Endothelial cell of umbilical vein (primary cell): Measurements from ENCODE around the gene EEF1G. TPM values are rescaled to one million over a fixed set of nuclear protein-coding genes. Genes with fewer than 3 reads are reported as not detected.

ENCODE experiments used
- BruUV-seq: library from RNA; stranded (reverse); fragments of 400-500 nt; replicated peaks from 2 replicates; lab custom pipeline; 2021; lab: Mats Ljungman, UMichigan
- CTCF ChIA-PET: fragments of 300-600, 350-600 bp; sonication (Branson Sonifier 250); formaldehyde crosslinking; loops from one replicate; lab custom pipeline; 2021; ENCODE audit warnings: antibody characterized with exemption, inconsistent platforms; lab: Charles Lee
- POLR2A ChIA-PET: fragments of 300-600, 350-600 bp; sonication (Branson Sonifier 250); formaldehyde crosslinking; loops from one replicate; lab custom pipeline; 2021; ENCODE audit warnings: antibody characterized with exemption, inconsistent platforms; lab: Charles Lee
- DNase-seq: peaks from one replicate; pipeline ENCODE4 v3.0.0-alpha.2; 2011; ENCODE audit warnings: low read depth, low spot score
- FAIRE-seq: peaks from 2 replicates; lab custom pipeline; 2011; peaks lifted over from hg19 to GRCh38; lab: Jason Lieb, UNC
- H2AFZ ChIP-seq: 2 replicates; pipeline ENCODE4 v1.6.0; 2012; ENCODE audit warnings: low read depth, low read length, control low read depth, inconsistent platforms
- H3K27ac ChIP-seq: 2 replicates; pipeline ENCODE4 v1.5.1; 2011; ENCODE audit warnings: low read depth, mild to moderate bottlenecking, control low read depth, low read length, moderate library complexity; ENCODE audit not compliant: insufficient read depth
- H3K27me3 ChIP-seq, 2 experiments: 2 replicates each; pipeline versions ENCODE4 v1.6.0 to v1.6.1; 2011; ENCODE audit warnings: low read length in 2 of 2, mixed read lengths in 1 of 2; ENCODE audit not compliant: control insufficient read depth in 2 of 2, insufficient read depth in 2 of 2
- H3K36me3 ChIP-seq, 2 experiments: 2 replicates in 1 of 2; 3 replicates in 1 of 2; pipeline ENCODE4 v1.5.1; 2011; ENCODE audit warnings: low read length in 2 of 2, mild to moderate bottlenecking in 1 of 2, moderate library complexity in 1 of 2; ENCODE audit not compliant: control insufficient read depth in 2 of 2, insufficient read depth in 2 of 2; ENCODE audit errors: extremely low read depth in 1 of 2
- H3K4me1 ChIP-seq: 3 replicates; pipeline ENCODE4 v1.5.1; 2011; ENCODE audit warnings: mild to moderate bottlenecking, low read length; ENCODE audit not compliant: control insufficient read depth, insufficient read depth; ENCODE audit errors: extremely low read depth
- H3K4me2 ChIP-seq: 2 replicates; pipeline ENCODE4 v1.6.1; 2011; ENCODE audit warnings: low read length, control low read depth, mixed read lengths; ENCODE audit not compliant: insufficient read depth
- H3K4me3 ChIP-seq, 3 experiments: fragments of 200-600 bp in 1 of 3; sonication (generic), shearing (Covaris generic) in 1 of 3; replicated peaks in 1 of 3; 2 replicates each; pipeline ENCODE4 v1.5.1; 2011 to 2016; ENCODE audit warnings: control low read depth in 3 of 3, low read length in 3 of 3, mild to moderate bottlenecking in 2 of 3, inconsistent platforms in 1 of 3, low read depth in 1 of 3, moderate library complexity in 1 of 3; ENCODE audit not compliant: insufficient read depth in 1 of 3
- H3K79me2 ChIP-seq: 2 replicates; pipeline ENCODE4 v1.6.0; 2012; ENCODE audit warnings: low read length, inconsistent platforms; ENCODE audit not compliant: control insufficient read depth, insufficient read depth
- H3K9ac ChIP-seq: replicated peaks from 2 replicates; pipeline ENCODE3; 2011; ENCODE audit warnings: low read length, control low read depth; ENCODE audit not compliant: insufficient read depth; ENCODE audit errors: extremely low read depth
- H3K9me1 ChIP-seq: replicated peaks from 3 replicates; pipeline ENCODE4 v1.6.0; 2011; ENCODE audit warnings: mild to moderate bottlenecking, low read length; ENCODE audit not compliant: control insufficient read depth, insufficient read depth; ENCODE audit errors: extremely low read depth
- H3K9me3 ChIP-seq: replicated peaks from 2 replicates; pipeline ENCODE4 v1.5.1; 2012; ENCODE audit warnings: low read length, inconsistent platforms; ENCODE audit not compliant: control insufficient read depth, insufficient read depth
- H4K20me1 ChIP-seq: replicated peaks from 2 replicates; pipeline ENCODE3; 2011; ENCODE audit warnings: mild to moderate bottlenecking, low read length; ENCODE audit not compliant: control insufficient read depth, insufficient read depth; ENCODE audit errors: extremely low read depth
- EZH2 ChIP-seq: IDR thresholded peaks from 2 replicates; pipeline ENCODE4 v1.6.1; 2012; ENCODE audit warnings: borderline replicate concordance, low read depth, mild to moderate bottlenecking, moderate library complexity, low read length, inconsistent platforms; ENCODE audit not compliant: severe bottlenecking
- FOS ChIP-seq: IDR thresholded peaks from 2 replicates; pipeline ENCODE4 v1.6.1; 2011; ENCODE audit warnings: mild to moderate bottlenecking, low read length, moderate library complexity, borderline replicate concordance; ENCODE audit not compliant: insufficient read depth
- GATA2 ChIP-seq: IDR thresholded peaks from 2 replicates; pipeline ENCODE4 v1.7.0; 2011; ENCODE audit warnings: low read depth, mild to moderate bottlenecking, moderate library complexity, mixed read lengths, low read length; ENCODE audit not compliant: insufficient read length, insufficient read depth
- MYC ChIP-seq: IDR thresholded peaks from one replicate; pipeline ENCODE4 v1.6.1; 2011; ENCODE audit warnings: mild to moderate bottlenecking, low read depth, low read length
- POLR2A ChIP-seq: IDR thresholded peaks from 2 replicates; pipeline ENCODE4 v1.6.1; 2012; ENCODE audit warnings: low read depth, mild to moderate bottlenecking, control low read depth, low read length
- POLR2AphosphoS5 ChIP-seq: IDR thresholded peaks from 2 replicates; pipeline ENCODE4 v1.6.1; 2012; ENCODE audit warnings: low read depth, mild to moderate bottlenecking, control low read depth, low read length, moderate library complexity; ENCODE audit not compliant: insufficient read depth
- dilution Hi-C: fragments of 300-500 bp; cut with MboI; formaldehyde crosslinking; loops from one replicate; pipeline ENCODE4 v1.15.0; 2019; ENCODE audit warnings: low sequenced_read_pairs; ENCODE audit not compliant: extremely low pct_ligation_motif_present
- intact Hi-C: fragments of 100-400 bp; cut with micrococcal nuclease; formaldehyde crosslinking; loops from one replicate; pipeline ENCODE4 v1.10.0; 2022
- polyA plus RNA-seq, 4 experiments: library from polyadenylated mRNA; depleted of rRNA in 3 of 4; stranded (reverse) in 3 of 4; unstranded in 1 of 4; fragments of >200 nt; gene quantifications; 2 replicates each; pipeline versions ENCODE4 v1.2.1 to v1.2.3, GENCODE V29; 2011 to 2012; ENCODE audit warnings: missing spikeins in 1 of 4
- total RNA-seq: library from RNA; stranded (reverse); gene quantifications from 2 replicates; pipeline ENCODE4 v1.2.3, GENCODE V29; 2021
- TF ChIP-seq, protein P1 (sequence below), 2 donors: IDR thresholded peaks; 1 replicate in 1 of 2; 2 replicates in 1 of 2; pipeline ENCODE4 v1.5.1; 2011; ENCODE audit warnings: low read length in 2 of 2, mild to moderate bottlenecking in 2 of 2, moderate library complexity in 2 of 2, control low read depth in 1 of 2, inconsistent platforms in 1 of 2, low read depth in 1 of 2; ENCODE audit not compliant: insufficient read depth in 1 of 2; ENCODE audit errors: extremely low read depth in 1 of 2
- TF ChIP-seq, protein P2 (sequence below): IDR thresholded peaks from 2 replicates; pipeline ENCODE4 v1.6.1; 2011; ENCODE audit not compliant: insufficient read depth, insufficient read length

The EEF1G gene
- total and polyA plus RNA-seq, 2 donors (not counting 3 experiments of a cell fraction or from before 2014, with no cell fraction given), result 1,341 to 2,133 TPM

DNA sequence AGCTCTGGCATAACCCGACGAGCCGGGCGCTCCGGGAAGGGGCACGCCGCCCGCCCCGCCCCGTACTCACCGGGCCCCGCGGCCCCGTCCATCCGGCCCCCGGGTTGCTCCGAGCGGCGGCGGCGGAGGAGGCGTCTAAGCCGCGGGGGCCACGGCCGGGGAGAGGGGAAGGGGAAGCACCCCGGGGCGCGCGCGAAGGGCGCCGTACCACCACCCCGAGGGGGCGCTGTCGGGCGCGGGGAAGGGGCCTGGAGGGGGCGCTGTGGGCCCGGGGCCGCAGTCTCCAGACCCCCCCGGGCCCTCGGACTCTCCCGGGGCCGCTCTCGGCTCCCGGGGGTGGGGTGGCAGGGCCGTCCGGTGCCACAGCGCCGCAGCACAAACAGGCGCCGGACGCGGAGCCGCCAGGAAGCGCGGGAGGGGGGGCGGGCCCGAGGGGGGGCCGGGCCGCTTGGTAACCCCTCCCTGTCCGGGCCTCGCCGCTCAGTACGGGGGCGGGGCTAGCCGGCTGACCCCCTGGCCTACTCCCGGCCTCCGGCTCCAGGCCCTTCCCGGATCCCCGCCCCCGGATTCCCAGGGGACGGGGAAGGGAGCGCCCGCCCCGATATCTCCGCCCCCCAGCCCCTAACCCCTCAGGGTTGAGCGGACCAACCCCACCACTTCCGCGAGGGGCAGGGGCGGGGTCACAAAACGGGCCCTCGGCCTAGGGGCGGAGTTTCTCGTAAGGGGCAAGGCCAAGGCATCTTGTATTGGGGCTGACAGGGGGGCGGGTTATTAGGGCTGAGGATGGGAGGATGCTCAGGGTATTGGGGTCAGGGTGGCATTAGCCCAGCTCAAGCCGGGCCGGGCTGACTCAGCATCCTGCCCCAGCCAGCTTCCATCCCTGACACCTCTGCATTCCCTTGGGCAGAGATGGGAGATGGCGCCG is 38.9 kb upstream of the EEF1G start, which contains the start of the genes EML3 and ROM1:
Gene EML3 (minus strand): TSS at position 410 of the 925 bp plus-strand sequence. CDS start 318 bp downstream, at position 92.
Gene ROM1 (plus strand): TSS at position 892 of the 925 bp plus-strand sequence. CDS start 25 bp downstream, at position 917.
- H3K9ac ChIP-seq, result peak within 1 kb of the TSS; percentile 57
- H3K27me3 ChIP-seq, result no peaks in the 10 kb centered on the region
- no peaks in the 10 kb centered on the region for H3K9me3 ChIP-seq
- POLR2A ChIA-PET, result interaction anchor here (1.2 to 2.0 kb wide), 4 partner anchors 9 to 59 kb away, joined by 3 to 9 read pairs (median 4); partner anchors contain the start of genes B3GAT3, C11orf98, CSKMT and EEF1G
- H4K20me1 ChIP-seq, result no peaks in the 10 kb centered on the region
- peaks cover 22% of the 10 kb centered on the region for H3K4me1 ChIP-seq
- no TSS peak for BruUV-seq
- dilution Hi-C loops, result no loop called here
- H3K36me3 ChIP-seq, result peaks cover 0 to 11% of the 10 kb centered on the region in 2 experiments
- intact Hi-C loops, result loop anchor here (1.0 to 5.0 kb wide), 7 partner anchors 9 to 215 kb away; partner anchors contain the start of genes B3GAT3, C11orf98, CSKMT and EEF1G
- H3K9me1 ChIP-seq, result no peaks in the 10 kb centered on the region
- H3K27ac ChIP-seq, result peak within 1 kb of the TSS; percentile 30
- H3K4me3 ChIP-seq, result peak within 1 kb of the TSS; percentile 61 to 74 (median 67)
- TF ChIP-seq, protein P1, sequence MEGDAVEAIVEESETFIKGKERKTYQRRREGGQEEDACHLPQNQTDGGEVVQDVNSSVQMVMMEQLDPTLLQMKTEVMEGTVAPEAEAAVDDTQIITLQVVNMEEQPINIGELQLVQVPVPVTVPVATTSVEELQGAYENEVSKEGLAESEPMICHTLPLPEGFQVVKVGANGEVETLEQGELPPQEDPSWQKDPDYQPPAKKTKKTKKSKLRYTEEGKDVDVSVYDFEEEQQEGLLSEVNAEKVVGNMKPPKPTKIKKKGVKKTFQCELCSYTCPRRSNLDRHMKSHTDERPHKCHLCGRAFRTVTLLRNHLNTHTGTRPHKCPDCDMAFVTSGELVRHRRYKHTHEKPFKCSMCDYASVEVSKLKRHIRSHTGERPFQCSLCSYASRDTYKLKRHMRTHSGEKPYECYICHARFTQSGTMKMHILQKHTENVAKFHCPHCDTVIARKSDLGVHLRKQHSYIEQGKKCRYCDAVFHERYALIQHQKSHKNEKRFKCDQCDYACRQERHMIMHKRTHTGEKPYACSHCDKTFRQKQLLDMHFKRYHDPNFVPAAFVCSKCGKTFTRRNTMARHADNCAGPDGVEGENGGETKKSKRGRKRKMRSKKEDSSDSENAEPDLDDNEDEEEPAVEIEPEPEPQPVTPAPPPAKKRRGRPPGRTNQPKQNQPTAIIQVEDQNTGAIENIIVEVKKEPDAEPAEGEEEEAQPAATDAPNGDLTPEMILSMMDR (IDR thresholded peaks at IDR 0.05; ENCODE audit: extremely low read depth in 1 of 2, insufficient read depth in 1 of 2, low read depth in 1 of 2, low read length in 2 of 2), result peak; percentile 88 to 89
- TF ChIP-seq GATA2 (no peak), POLR2A (peak; percentile 41), EZH2 (no peak), MYC (no peak), POLR2AphosphoS5 (peak; percentile 83), FOS (no peak)
- TF ChIP-seq, protein P2, sequence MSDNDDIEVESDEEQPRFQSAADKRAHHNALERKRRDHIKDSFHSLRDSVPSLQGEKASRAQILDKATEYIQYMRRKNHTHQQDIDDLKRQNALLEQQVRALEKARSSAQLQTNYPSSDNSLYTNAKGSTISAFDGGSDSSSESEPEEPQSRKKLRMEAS, result no peak
- peak; percentile 80 for DNase-seq
- peak; percentile 92 for FAIRE-seq
- CTCF ChIA-PET, result interaction anchor here (0.5 to 5.7 kb wide), 17 partner anchors 9 to 640 kb away, joined by 3 to 48 read pairs (median 5); partner anchors contain the start of genes B3GAT3, C11orf98, CSKMT and EEF1G
- H3K4me2 ChIP-seq, result peak within 1 kb of the TSS; percentile 87
- H2AFZ ChIP-seq, result peak within 1 kb of the TSS; percentile 51
- H3K79me2 ChIP-seq, result peaks cover 14% of the 10 kb centered on the region
